ENCODE measurements around the gene HOXB4. TPM values are rescaled to one million over a fixed set of nuclear protein-coding genes. Genes with fewer than 3 reads are reported as not detected.

HOXB4 gene
- total RNA-seq, 1 experiment from 2014 or later = 0.04 TPM

DNA sequence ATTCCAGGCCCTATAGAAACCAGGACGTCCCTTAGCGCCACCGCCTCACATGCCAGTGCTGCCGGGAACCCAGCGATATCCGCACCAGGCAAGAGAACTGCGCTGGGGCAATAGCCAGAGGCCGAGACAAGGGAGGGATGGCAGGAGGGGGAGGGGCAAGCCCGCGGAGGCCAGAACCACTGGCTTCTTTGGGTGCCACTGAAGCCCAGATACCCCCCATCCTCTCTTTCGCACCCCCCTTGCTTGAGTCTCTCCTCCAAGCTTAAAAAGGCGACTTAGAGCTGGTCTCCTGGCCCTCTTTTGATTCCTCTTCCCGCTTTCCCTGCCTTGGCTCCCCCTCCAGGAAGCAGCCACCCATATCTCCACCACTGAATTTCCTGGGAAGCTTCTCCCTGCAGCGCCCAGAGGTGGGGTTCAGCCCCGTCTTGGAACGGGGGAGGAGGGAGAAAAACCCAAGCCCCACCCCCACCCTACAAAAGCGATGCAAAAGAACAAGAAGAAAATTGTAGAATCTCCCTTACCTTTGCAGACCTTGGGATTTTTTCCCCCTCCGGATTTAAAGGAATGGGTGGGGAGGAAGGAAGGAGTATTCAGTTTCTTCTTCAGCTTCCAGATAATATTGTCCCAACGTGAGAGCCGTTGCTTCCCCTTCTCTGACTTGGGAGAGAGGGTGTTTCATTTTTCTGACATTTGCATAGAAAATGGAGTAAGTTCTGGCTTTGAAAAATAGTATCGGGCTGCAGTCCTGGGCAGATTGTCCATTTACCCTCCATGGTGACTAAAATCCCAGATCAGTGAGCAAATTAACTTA, 26.0 kb upstream of the HOXB4 start:
- ChIA-PET CTCF (interaction anchor here (0.6 to 0.7 kb wide), 3 partner anchors 9 to 1565 kb away, joined by 3 to 4 read pairs (median 3); no protein-coding TSS in a partner anchor), POLR2A (interaction anchor here (0.7 kb wide), 1 partner anchor 46 kb away, joined by 4 read pairs; no protein-coding TSS in a partner anchor)
- Mint-ChIP-seq H3K4me1 (peaks cover 12% of the 10 kb centered on the region), H3K9me3 (no peaks in the 10 kb centered on the region), H3K36me3 (0 out of 2 replicates have a peak, but pooled peaks cover 5% of the 10 kb centered on the region), H3K27me3 (ENCODE audit: low read depth) (peaks cover 100% of the 10 kb centered on the region; the same call in 1 of the 2 replicates), H3K4me3 (no peak overlapping the region), H3K27ac (no peak overlapping the region)
- DNase-seq (ENCODE audit: low spot score) = no peak
- ATAC-seq = no peak
- TF ChIP-seq, protein P1, sequence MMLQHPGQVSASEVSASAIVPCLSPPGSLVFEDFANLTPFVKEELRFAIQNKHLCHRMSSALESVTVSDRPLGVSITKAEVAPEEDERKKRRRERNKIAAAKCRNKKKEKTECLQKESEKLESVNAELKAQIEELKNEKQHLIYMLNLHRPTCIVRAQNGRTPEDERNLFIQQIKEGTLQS (CRISPR knock-in tag; conservative IDR thresholded peaks at IDR 0.05) = no peak
- TF ChIP-seq ZNF396 (CRISPR knock-in tag; IDR thresholded peaks at IDR 0.05; ENCODE audit: borderline replicate concordance) = no peak
- TF ChIP-seq, protein P2, sequence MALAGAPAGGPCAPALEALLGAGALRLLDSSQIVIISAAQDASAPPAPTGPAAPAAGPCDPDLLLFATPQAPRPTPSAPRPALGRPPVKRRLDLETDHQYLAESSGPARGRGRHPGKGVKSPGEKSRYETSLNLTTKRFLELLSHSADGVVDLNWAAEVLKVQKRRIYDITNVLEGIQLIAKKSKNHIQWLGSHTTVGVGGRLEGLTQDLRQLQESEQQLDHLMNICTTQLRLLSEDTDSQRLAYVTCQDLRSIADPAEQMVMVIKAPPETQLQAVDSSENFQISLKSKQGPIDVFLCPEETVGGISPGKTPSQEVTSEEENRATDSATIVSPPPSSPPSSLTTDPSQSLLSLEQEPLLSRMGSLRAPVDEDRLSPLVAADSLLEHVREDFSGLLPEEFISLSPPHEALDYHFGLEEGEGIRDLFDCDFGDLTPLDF (CRISPR knock-in tag; IDR thresholded peaks at IDR 0.05) = no peak
- TF ChIP-seq NR2C2 (CRISPR knock-in tag; IDR thresholded peaks at IDR 0.05) = no peak
- TF ChIP-seq, protein P3, sequence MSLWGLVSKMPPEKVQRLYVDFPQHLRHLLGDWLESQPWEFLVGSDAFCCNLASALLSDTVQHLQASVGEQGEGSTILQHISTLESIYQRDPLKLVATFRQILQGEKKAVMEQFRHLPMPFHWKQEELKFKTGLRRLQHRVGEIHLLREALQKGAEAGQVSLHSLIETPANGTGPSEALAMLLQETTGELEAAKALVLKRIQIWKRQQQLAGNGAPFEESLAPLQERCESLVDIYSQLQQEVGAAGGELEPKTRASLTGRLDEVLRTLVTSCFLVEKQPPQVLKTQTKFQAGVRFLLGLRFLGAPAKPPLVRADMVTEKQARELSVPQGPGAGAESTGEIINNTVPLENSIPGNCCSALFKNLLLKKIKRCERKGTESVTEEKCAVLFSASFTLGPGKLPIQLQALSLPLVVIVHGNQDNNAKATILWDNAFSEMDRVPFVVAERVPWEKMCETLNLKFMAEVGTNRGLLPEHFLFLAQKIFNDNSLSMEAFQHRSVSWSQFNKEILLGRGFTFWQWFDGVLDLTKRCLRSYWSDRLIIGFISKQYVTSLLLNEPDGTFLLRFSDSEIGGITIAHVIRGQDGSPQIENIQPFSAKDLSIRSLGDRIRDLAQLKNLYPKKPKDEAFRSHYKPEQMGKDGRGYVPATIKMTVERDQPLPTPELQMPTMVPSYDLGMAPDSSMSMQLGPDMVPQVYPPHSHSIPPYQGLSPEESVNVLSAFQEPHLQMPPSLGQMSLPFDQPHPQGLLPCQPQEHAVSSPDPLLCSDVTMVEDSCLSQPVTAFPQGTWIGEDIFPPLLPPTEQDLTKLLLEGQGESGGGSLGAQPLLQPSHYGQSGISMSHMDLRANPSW (CRISPR knock-in tag; conservative IDR thresholded peaks at IDR 0.05; ENCODE audit: low read depth) = no peak
- no peak for TF ChIP-seq ATF1 (CRISPR knock-in tag; IDR thresholded peaks at IDR 0.05)
- no peak for TF ChIP-seq JUN (CRISPR knock-in tag; IDR thresholded peaks at IDR 0.05)
- no peak for TF ChIP-seq CREB1 (CRISPR knock-in tag; IDR thresholded peaks at IDR 0.05)
- no peak for TF ChIP-seq KAT7 (CRISPR knock-in tag; IDR thresholded peaks at IDR 0.05; ENCODE audit: borderline replicate concordance)
- TF ChIP-seq, protein P4, sequence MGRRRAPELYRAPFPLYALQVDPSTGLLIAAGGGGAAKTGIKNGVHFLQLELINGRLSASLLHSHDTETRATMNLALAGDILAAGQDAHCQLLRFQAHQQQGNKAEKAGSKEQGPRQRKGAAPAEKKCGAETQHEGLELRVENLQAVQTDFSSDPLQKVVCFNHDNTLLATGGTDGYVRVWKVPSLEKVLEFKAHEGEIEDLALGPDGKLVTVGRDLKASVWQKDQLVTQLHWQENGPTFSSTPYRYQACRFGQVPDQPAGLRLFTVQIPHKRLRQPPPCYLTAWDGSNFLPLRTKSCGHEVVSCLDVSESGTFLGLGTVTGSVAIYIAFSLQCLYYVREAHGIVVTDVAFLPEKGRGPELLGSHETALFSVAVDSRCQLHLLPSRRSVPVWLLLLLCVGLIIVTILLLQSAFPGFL (CRISPR knock-in tag; IDR thresholded peaks at IDR 0.05; ENCODE audit: borderline replicate concordance) = no peak
- TF ChIP-seq, protein P5, sequence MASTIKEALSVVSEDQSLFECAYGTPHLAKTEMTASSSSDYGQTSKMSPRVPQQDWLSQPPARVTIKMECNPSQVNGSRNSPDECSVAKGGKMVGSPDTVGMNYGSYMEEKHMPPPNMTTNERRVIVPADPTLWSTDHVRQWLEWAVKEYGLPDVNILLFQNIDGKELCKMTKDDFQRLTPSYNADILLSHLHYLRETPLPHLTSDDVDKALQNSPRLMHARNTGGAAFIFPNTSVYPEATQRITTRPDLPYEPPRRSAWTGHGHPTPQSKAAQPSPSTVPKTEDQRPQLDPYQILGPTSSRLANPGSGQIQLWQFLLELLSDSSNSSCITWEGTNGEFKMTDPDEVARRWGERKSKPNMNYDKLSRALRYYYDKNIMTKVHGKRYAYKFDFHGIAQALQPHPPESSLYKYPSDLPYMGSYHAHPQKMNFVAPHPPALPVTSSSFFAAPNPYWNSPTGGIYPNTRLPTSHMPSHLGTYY (CRISPR knock-in tag; IDR thresholded peaks at IDR 0.05) = no peak
- no peak for TF ChIP-seq ZNF263 (CRISPR knock-in tag; IDR thresholded peaks at IDR 0.05; ENCODE audit: low read depth)
- TF ChIP-seq, protein P6, sequence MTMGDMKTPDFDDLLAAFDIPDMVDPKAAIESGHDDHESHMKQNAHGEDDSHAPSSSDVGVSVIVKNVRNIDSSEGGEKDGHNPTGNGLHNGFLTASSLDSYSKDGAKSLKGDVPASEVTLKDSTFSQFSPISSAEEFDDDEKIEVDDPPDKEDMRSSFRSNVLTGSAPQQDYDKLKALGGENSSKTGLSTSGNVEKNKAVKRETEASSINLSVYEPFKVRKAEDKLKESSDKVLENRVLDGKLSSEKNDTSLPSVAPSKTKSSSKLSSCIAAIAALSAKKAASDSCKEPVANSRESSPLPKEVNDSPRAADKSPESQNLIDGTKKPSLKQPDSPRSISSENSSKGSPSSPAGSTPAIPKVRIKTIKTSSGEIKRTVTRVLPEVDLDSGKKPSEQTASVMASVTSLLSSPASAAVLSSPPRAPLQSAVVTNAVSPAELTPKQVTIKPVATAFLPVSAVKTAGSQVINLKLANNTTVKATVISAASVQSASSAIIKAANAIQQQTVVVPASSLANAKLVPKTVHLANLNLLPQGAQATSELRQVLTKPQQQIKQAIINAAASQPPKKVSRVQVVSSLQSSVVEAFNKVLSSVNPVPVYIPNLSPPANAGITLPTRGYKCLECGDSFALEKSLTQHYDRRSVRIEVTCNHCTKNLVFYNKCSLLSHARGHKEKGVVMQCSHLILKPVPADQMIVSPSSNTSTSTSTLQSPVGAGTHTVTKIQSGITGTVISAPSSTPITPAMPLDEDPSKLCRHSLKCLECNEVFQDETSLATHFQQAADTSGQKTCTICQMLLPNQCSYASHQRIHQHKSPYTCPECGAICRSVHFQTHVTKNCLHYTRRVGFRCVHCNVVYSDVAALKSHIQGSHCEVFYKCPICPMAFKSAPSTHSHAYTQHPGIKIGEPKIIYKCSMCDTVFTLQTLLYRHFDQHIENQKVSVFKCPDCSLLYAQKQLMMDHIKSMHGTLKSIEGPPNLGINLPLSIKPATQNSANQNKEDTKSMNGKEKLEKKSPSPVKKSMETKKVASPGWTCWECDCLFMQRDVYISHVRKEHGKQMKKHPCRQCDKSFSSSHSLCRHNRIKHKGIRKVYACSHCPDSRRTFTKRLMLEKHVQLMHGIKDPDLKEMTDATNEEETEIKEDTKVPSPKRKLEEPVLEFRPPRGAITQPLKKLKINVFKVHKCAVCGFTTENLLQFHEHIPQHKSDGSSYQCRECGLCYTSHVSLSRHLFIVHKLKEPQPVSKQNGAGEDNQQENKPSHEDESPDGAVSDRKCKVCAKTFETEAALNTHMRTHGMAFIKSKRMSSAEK (CRISPR knock-in tag; IDR thresholded peaks at IDR 0.05; ENCODE audit: borderline replicate concordance) = no peak
- TF ChIP-seq, protein P7, sequence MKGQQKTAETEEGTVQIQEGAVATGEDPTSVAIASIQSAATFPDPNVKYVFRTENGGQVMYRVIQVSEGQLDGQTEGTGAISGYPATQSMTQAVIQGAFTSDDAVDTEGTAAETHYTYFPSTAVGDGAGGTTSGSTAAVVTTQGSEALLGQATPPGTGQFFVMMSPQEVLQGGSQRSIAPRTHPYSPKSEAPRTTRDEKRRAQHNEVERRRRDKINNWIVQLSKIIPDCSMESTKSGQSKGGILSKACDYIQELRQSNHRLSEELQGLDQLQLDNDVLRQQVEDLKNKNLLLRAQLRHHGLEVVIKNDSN (CRISPR knock-in tag; IDR thresholded peaks at IDR 0.05) = no peak
- TF ChIP-seq, protein P8, sequence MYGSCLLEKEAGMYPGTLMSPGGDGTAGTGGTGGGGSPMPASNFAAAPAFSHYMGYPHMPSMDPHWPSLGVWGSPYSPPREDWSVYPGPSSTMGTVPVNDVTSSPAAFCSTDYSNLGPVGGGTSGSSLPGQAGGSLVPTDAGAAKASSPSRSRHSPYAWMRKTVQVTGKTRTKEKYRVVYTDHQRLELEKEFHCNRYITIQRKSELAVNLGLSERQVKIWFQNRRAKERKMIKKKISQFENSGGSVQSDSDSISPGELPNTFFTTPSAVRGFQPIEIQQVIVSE (CRISPR knock-in tag; IDR thresholded peaks at IDR 0.05; ENCODE audit: borderline replicate concordance) = no peak
- no peak for TF ChIP-seq HMGXB4 (CRISPR knock-in tag; IDR thresholded peaks at IDR 0.05)
- TF ChIP-seq NFE2L1 (CRISPR knock-in tag; IDR thresholded peaks at IDR 0.05) = no peak
